H1 (cell line): ENCODE measurements around the gene GSE1. TPM values are rescaled to one million over a fixed set of nuclear protein-coding genes. Genes with fewer than 3 reads are reported as not detected.

Experiments used
- CTCF ChIA-PET: fragments of 300-600 bp; sonication (Branson Sonifier 250); formaldehyde crosslinking; loops from one replicate; lab custom pipeline; 2021; ENCODE audit not compliant: partially characterized antibody; lab: Charles Lee
- POLR2A ChIA-PET: fragments of 300-600 bp; sonication (Branson Sonifier 250); formaldehyde crosslinking; loops from one replicate; lab custom pipeline; 2021; ENCODE audit warnings: inconsistent platforms; ENCODE audit not compliant: partially characterized antibody; lab: Charles Lee
- DNase-seq, 2 experiments: peaks; one replicate each; pipeline versions ENCODE4 v3.0.0 to v3.0.0-alpha.2; 2010 to 2022; ENCODE audit warnings: low spot score in 2 of 2, low read depth in 1 of 2, mixed read lengths in 1 of 2
- FAIRE-seq: peaks from 2 replicates; lab custom pipeline; 2011; peaks lifted over from hg19 to GRCh38; lab: Jason Lieb, UNC
- H2AFZ ChIP-seq: 2 replicates; pipeline ENCODE4 v1.8.1; 2012; ENCODE audit warnings: low read length, inconsistent platforms
- H2AK5ac ChIP-seq: 2 replicates; pipeline ENCODE4 v1.6.1; 2013; ENCODE audit warnings: low read depth, low read length
- H2BK120ac ChIP-seq: replicated peaks from 2 replicates; pipeline ENCODE3; 2013; ENCODE audit warnings: low read depth, low read length, inconsistent platforms
- H2BK12ac ChIP-seq: 2 replicates; pipeline ENCODE4 v1.6.1; 2013; ENCODE audit warnings: low read depth, low read length
- H2BK15ac ChIP-seq: 2 replicates; pipeline ENCODE4 v1.6.1; 2013; ENCODE audit warnings: low read length
- H2BK20ac ChIP-seq: 2 replicates; pipeline ENCODE4 v1.6.1; 2013; ENCODE audit warnings: low read length
- H2BK5ac ChIP-seq: 2 replicates; pipeline ENCODE4 v1.6.1; 2013; ENCODE audit warnings: low read depth, low read length
- H3K14ac ChIP-seq: 2 replicates; pipeline ENCODE4 v1.6.1; 2013; ENCODE audit warnings: inconsistent platforms; ENCODE audit not compliant: insufficient read length
- H3K18ac ChIP-seq: 2 replicates; pipeline ENCODE4 v1.6.1; 2013; ENCODE audit warnings: low read length; ENCODE audit errors: extremely low read depth
- H3K23ac ChIP-seq: 2 replicates; pipeline ENCODE4 v1.6.1; 2013; ENCODE audit warnings: inconsistent platforms; ENCODE audit not compliant: insufficient read length
- H3K23me2 ChIP-seq: 2 replicates; pipeline ENCODE4 v1.6.1; 2013; ENCODE audit warnings: low read depth, low read length
- H3K27ac ChIP-seq: 2 replicates; pipeline ENCODE4 v1.6.1; 2011; ENCODE audit warnings: low read depth, low read length, inconsistent platforms
- H3K27me3 ChIP-seq, 4 experiments: replicated peaks in 1 of 4; 1 replicate in 1 of 4; 2 replicates in 3 of 4; pipeline versions ENCODE4 v1.6.1 to v1.8.1; 2011 to 2013; ENCODE audit warnings: low read length in 3 of 4, mild to moderate bottlenecking in 3 of 4, inconsistent platforms in 2 of 4, mixed read lengths in 2 of 4, moderate library complexity in 1 of 4; ENCODE audit not compliant: control insufficient read depth in 3 of 4, insufficient read depth in 3 of 4; ENCODE audit errors: extremely low read depth in 1 of 4
- H3K36me3 ChIP-seq, 4 experiments: 2 replicates each; pipeline versions ENCODE4 v1.6.1 to v1.8.1; 2011 to 2013; ENCODE audit warnings: mild to moderate bottlenecking in 4 of 4, low read length in 3 of 4, moderate library complexity in 2 of 4, control low read depth in 1 of 4, inconsistent platforms in 1 of 4; ENCODE audit not compliant: insufficient read depth in 4 of 4, control insufficient read depth in 2 of 4
- H3K4ac ChIP-seq: replicated peaks from 2 replicates; pipeline ENCODE3; 2013; ENCODE audit warnings: low read length, low read depth, mixed read lengths, inconsistent platforms; ENCODE audit not compliant: insufficient read length
- H3K4me1 ChIP-seq, 4 experiments: replicated peaks in 1 of 4; 1 replicate in 1 of 4; 2 replicates in 3 of 4; pipeline versions ENCODE4 v1.6.1 to v1.8.1; 2011 to 2013; ENCODE audit warnings: low read length in 3 of 4, inconsistent platforms in 2 of 4, mixed read lengths in 1 of 4; ENCODE audit not compliant: insufficient read depth in 4 of 4, control insufficient read depth in 3 of 4
- H3K4me2 ChIP-seq, 2 experiments: 2 replicates each; pipeline versions ENCODE4 v1.6.1 to v1.8.1; 2011 to 2013; ENCODE audit warnings: low read depth in 2 of 2, low read length in 2 of 2, control low read depth in 1 of 2, inconsistent platforms in 1 of 2, mild to moderate bottlenecking in 1 of 2; ENCODE audit not compliant: insufficient read depth in 1 of 2
- H3K4me3 ChIP-seq, 4 experiments: fragments of 200-600, 300-600 bp in 1 of 4; sonication (generic), shearing (Covaris generic), sonication (Bioruptor Twin) in 1 of 4; 2 replicates each; pipeline versions ENCODE4 v1.5.1 to v1.8.1; 2011 to 2016; ENCODE audit warnings: low read length in 4 of 4, low read depth in 3 of 4, control low read depth in 2 of 4, inconsistent platforms in 2 of 4, mild to moderate bottlenecking in 2 of 4, mixed read lengths in 1 of 4, moderate library complexity in 1 of 4; ENCODE audit not compliant: insufficient read depth in 2 of 4; ENCODE audit errors: extremely low read depth in 1 of 4
- H3K56ac ChIP-seq: replicated peaks from 2 replicates; pipeline ENCODE3; 2013; ENCODE audit warnings: low read depth, mild to moderate bottlenecking, mixed read lengths, low read length, inconsistent platforms; ENCODE audit not compliant: insufficient read length
- H3K79me1 ChIP-seq: 2 replicates; pipeline ENCODE4 v1.6.1; 2013; ENCODE audit warnings: low read depth, low read length, control low read depth
- H3K79me2 ChIP-seq, 2 experiments: 2 replicates each; pipeline versions ENCODE4 v1.6.1 to v1.8.1; 2012 to 2013; ENCODE audit warnings: low read length in 2 of 2, mild to moderate bottlenecking in 2 of 2, inconsistent platforms in 1 of 2; ENCODE audit not compliant: insufficient read depth in 2 of 2, control insufficient read depth in 1 of 2
- H3K9ac ChIP-seq, 4 experiments: replicated peaks in 1 of 4; 1 replicate in 1 of 4; 2 replicates in 3 of 4; pipeline versions ENCODE4 v1.6.1 to v1.8.1; 2011 to 2013; ENCODE audit warnings: low read depth in 3 of 4, low read length in 3 of 4, control low read depth in 2 of 4, mild to moderate bottlenecking in 2 of 4, moderate library complexity in 2 of 4, inconsistent platforms in 1 of 4; ENCODE audit errors: extremely low read depth in 1 of 4
- H3K9me3 ChIP-seq, 2 experiments: 2 replicates each; pipeline versions ENCODE4 v1.6.1 to v1.8.1; 2012 to 2013; ENCODE audit warnings: mild to moderate bottlenecking in 2 of 2, moderate library complexity in 2 of 2, control low read depth in 1 of 2, inconsistent platforms in 1 of 2, low read depth in 1 of 2, low read length in 1 of 2, mixed read lengths in 1 of 2; ENCODE audit not compliant: insufficient read depth in 2 of 2
- H4K20me1 ChIP-seq, 2 experiments: replicated peaks in 1 of 2; 2 replicates each; pipeline versions ENCODE3 to v1.8.1; 2011 to 2013; ENCODE audit warnings: inconsistent platforms in 2 of 2, low read length in 2 of 2, mild to moderate bottlenecking in 1 of 2; ENCODE audit not compliant: insufficient read depth in 2 of 2, control insufficient read depth in 1 of 2
- H4K5ac ChIP-seq: 2 replicates; pipeline ENCODE4 v1.6.1; 2013; ENCODE audit warnings: low read length, low read depth, mixed read lengths, inconsistent platforms; ENCODE audit not compliant: insufficient read length
- H4K8ac ChIP-seq: 2 replicates; pipeline ENCODE4 v1.8.0; 2013; ENCODE audit warnings: mild to moderate bottlenecking, moderate library complexity, low read length, inconsistent platforms; ENCODE audit not compliant: insufficient read depth; ENCODE audit errors: extremely low read depth
- H4K91ac ChIP-seq: replicated peaks from 2 replicates; pipeline ENCODE3; 2013; ENCODE audit warnings: low read length, mixed read lengths, inconsistent platforms; ENCODE audit not compliant: insufficient read length
- CBX8 ChIP-seq: fragments of 300-800, 300-1000 bp; sonication (generic); IDR thresholded peaks from 2 replicates; pipeline ENCODE4 v1.7.1; 2016; ENCODE audit warnings: low read depth, low read length, borderline replicate concordance
- CEBPB ChIP-seq: IDR thresholded peaks from 2 replicates; pipeline ENCODE4 v1.6.1; 2012; ENCODE audit warnings: low read depth, low read length
- CHD2 ChIP-seq: IDR thresholded peaks from 2 replicates; pipeline ENCODE4 v1.6.1; 2012; ENCODE audit warnings: low read length, improper control_type of control experiment
- JUN ChIP-seq: IDR thresholded peaks from 2 replicates; pipeline ENCODE4 v1.6.1; 2011; ENCODE audit warnings: low read depth, mild to moderate bottlenecking, improper control_type of control experiment, low read length
- MAFK ChIP-seq: IDR thresholded peaks from 2 replicates; pipeline ENCODE4 v1.6.1; 2012; ENCODE audit warnings: low read depth, mild to moderate bottlenecking, improper control_type of control experiment, low read length
- NRF1 ChIP-seq: IDR thresholded peaks from 2 replicates; pipeline ENCODE4 v1.6.1; 2011; ENCODE audit warnings: mild to moderate bottlenecking, low read depth, low read length, improper control_type of control experiment
- POLR2A ChIP-seq, 2 experiments: IDR thresholded peaks; 1 replicate in 1 of 2; 2 replicates in 1 of 2; pipeline ENCODE4 v1.6.1; 2011; ENCODE audit warnings: low read depth in 2 of 2, low read length in 2 of 2, mild to moderate bottlenecking in 2 of 2; ENCODE audit errors: control extremely low read depth in 1 of 2
- SP1 ChIP-seq: IDR thresholded peaks from 2 replicates; pipeline ENCODE4 v1.6.1; 2011; ENCODE audit warnings: low read depth, low read length
- SUZ12 ChIP-seq: fragments of 200-600 bp; sonication (generic); IDR thresholded peaks from 2 replicates; pipeline ENCODE4 v1.6.1; 2012; ENCODE audit warnings: mild to moderate bottlenecking, inconsistent platforms, low read length, moderate library complexity, mixed read lengths
- TBP ChIP-seq: IDR thresholded peaks from 2 replicates; pipeline ENCODE4 v1.6.1; 2011; ENCODE audit warnings: low read depth, low read length, improper control_type of control experiment
- WGBS, 2 experiments: shearing (Covaris generic) in 1 of 2; methylation state at CpG; one replicate each; pipeline versions ENCODE4 v1.1.6 to v1.1.7; 2013 to 2015; ENCODE audit warnings: low lambda C conversion rate in 2 of 2, mixed read lengths in 2 of 2, inconsistent platforms in 1 of 2, low coverage in 1 of 2, missing lambda C conversion rate in 1 of 2; ENCODE audit not compliant: insufficient replicate concordance in 2 of 2, insufficient coverage in 1 of 2, insufficient read length in 1 of 2; ENCODE audit errors: extremely low coverage in 1 of 2, missing lambda C conversion rate in 1 of 2; 5-methylcytosine and 5-hydroxymethylcytosine counted together
- polyA plus RNA-seq, 7 experiments: library from polyadenylated mRNA; depleted of rRNA in 3 of 7; stranded (reverse) in 5 of 7; unstranded in 2 of 7; fragments of >200 nt in 5 of 7; fragments of 200-250 nt in 2 of 7; gene quantifications; 1 replicate in 5 of 7; 2 replicates in 1 of 7; 4 replicates in 1 of 7; pipeline versions ENCODE4 v1.2.1 to v1.2.3, GENCODE V29; 2011 to 2013; ENCODE audit warnings: missing spikeins in 2 of 7, mixed read lengths in 2 of 7
- total RNA-seq: library from RNA; stranded (reverse); fragmentation: NEBNext Ultra II Directional; extraction: Animal tissue kit (Norgen Biotek cat#: 25700); gene quantifications from 2 replicates; pipeline ENCODE4 v1.2.1, GENCODE V29; 2021

The GSE1 gene
- total and polyA plus RNA-seq, 2 of the 8 experiments (the other 6 are each of a cell fraction or from before 2014, with no cell fraction given): 26.0 to 65.6 TPM

GRCh38 chr16:85620374-85620773 is 7.3 kb downstream of the GSE1 start:
- Histone ChIP-seq H2BK120ac (no peak overlapping the region), H3K79me2 (peaks cover 52 to 100% of the 10 kb centered on the region in 2 experiments), H3K9ac (no peak overlapping the region), H3K18ac (no peak overlapping the region), H4K5ac (no peak overlapping the region), H2BK5ac (no peak overlapping the region), H3K27ac (no peak overlapping the region), H3K23ac (no peak overlapping the region), H3K27me3 (no peaks in the 10 kb centered on the region; a peak in 1 of 7 replicates), H3K36me3 (peaks cover 0 to 5% (median 0%) of the 10 kb centered on the region in 4 experiments; a peak in 3 of 8 replicates), H3K4me3 (no peak overlapping the region), H3K4me2 (no peak overlapping the region), H2AK5ac (no peak overlapping the region), H2BK15ac (no peak overlapping the region), H4K8ac (peak overlapping the region; percentile 3; the same call in 1 of the 2 replicates), H2AFZ (no peak overlapping the region), H3K23me2 (no peaks in the 10 kb centered on the region; the same call in 1 of the 2 replicates), H3K79me1 (peaks cover 34% of the 10 kb centered on the region)
- FAIRE-seq: no peak
- TF ChIP-seq SUZ12 (no peak), POLR2A (IDR thresholded peaks at IDR 0.05; ENCODE audit: control extremely low read depth in 1 of 2, low read depth in 2 of 2, low read length in 2 of 2) (no peak), MAFK (no peak), JUN (no peak), TBP (no peak), CHD2 (no peak), CBX8 (no peak), CEBPB (no peak), NRF1 (no peak), SP1 (no peak)
- TF ChIP-seq, all 59 proteins: peak for 0
- POLR2A ChIA-PET: no interaction called here
- Histone ChIP-seq H4K20me1 (peaks cover 84 to 89% of the 10 kb centered on the region in 2 experiments), H3K14ac (no peak overlapping the region), H2BK20ac (no peak overlapping the region), H4K91ac (no peak overlapping the region), H3K4ac (no peak overlapping the region), H3K9me3 (no peaks in the 10 kb centered on the region), H2BK12ac (no peak overlapping the region), H3K4me1 (peaks cover 4 to 35% (median 25%) of the 10 kb centered on the region in 4 experiments), H3K56ac (no peak overlapping the region)
- no peak for DNase-seq
- CTCF ChIA-PET: interaction anchor here (0.9 to 6.7 kb wide), 8 partner anchors 7 to 205 kb away, joined by 3 to 93 read pairs (median 6); no protein-coding TSS in a partner anchor
- WGBS, 2 experiments: 94% methylated on average over 16 of the region's 16 CpGs; no CpG with 5 or more reads in 1 of the 2 experiments
